HCT116 (cell line): Measurements from ENCODE around the gene UBAC2.

Source experiments
- EZH2 ChIP-seq: fragments of 200-600 bp; sonication (generic); IDR thresholded peaks from 2 replicates; pipeline ENCODE4 v1.6.1; 2017; ENCODE audit warnings: antibody characterized with exemption, mixed run types
- FOSL1 ChIP-seq: IDR thresholded peaks from 2 replicates; pipeline ENCODE4 v1.6.1; 2012; ENCODE audit warnings: low read depth
- POLR2A ChIP-seq: IDR thresholded peaks from 2 replicates; pipeline ENCODE4 v1.7.0; 2011; ENCODE audit warnings: borderline replicate concordance; ENCODE audit not compliant: insufficient read depth, insufficient read length; ENCODE audit errors: extremely low read depth
- POLR2AphosphoS5 ChIP-seq: IDR thresholded peaks from 2 replicates; pipeline ENCODE4 v1.6.1; 2011; ENCODE audit warnings: mild to moderate bottlenecking, low read depth, low read length, moderate library complexity
- RAD21 ChIP-seq: IDR thresholded peaks from 2 replicates; pipeline ENCODE4 v1.6.1; 2012; ENCODE audit warnings: low read depth, mild to moderate bottlenecking
- SP1 ChIP-seq: IDR thresholded peaks from 2 replicates; pipeline ENCODE4 v1.6.1; 2012; ENCODE audit warnings: low read depth
- SRF ChIP-seq: IDR thresholded peaks from 2 replicates; pipeline ENCODE4 v1.6.1; 2012; ENCODE audit warnings: low read depth
- YY1 ChIP-seq: IDR thresholded peaks from 2 replicates; pipeline ENCODE4 v1.6.1; 2011; ENCODE audit warnings: low read length, low read depth, moderate library complexity, mild to moderate bottlenecking; ENCODE audit not compliant: insufficient replicate concordance; ENCODE audit errors: extremely low read depth
- ZNF274 ChIP-seq: fragments of 200-500 bp; sonication (Bioruptor generic); IDR thresholded peaks from 2 replicates; pipeline ENCODE4 v1.6.1; 2014; ENCODE audit warnings: mild to moderate bottlenecking, low read depth, low read length, inconsistent platforms
- TF ChIP-seq, protein P1 (sequence below), 3 experiments: fragments of 200-600 bp in 1 of 3; sonication (generic) in 1 of 3; IDR thresholded peaks in 2 of 3; conservative IDR thresholded peaks in 1 of 3; 2 replicates each; pipeline ENCODE4 v1.5.1; 2012 to 2017; ENCODE audit warnings: low read depth in 2 of 3, low read length in 2 of 3, antibody characterized with exemption in 1 of 3, borderline replicate concordance in 1 of 3, control low read depth in 1 of 3, mild to moderate bottlenecking in 1 of 3, mixed read lengths in 1 of 3, mixed run types in 1 of 3, moderate library complexity in 1 of 3; ENCODE audit not compliant: insufficient read depth in 1 of 3
- TF ChIP-seq, protein P2 (sequence below): IDR thresholded peaks from 2 replicates; pipeline ENCODE4 v1.6.1; 2011; ENCODE audit warnings: mild to moderate bottlenecking, low read length, moderate library complexity; ENCODE audit not compliant: insufficient replicate concordance; ENCODE audit errors: extremely low read depth
- TF ChIP-seq, protein P3 (sequence below): IDR thresholded peaks from 2 replicates; pipeline ENCODE4 v1.6.1; 2012; ENCODE audit warnings: low read depth

DNA sequence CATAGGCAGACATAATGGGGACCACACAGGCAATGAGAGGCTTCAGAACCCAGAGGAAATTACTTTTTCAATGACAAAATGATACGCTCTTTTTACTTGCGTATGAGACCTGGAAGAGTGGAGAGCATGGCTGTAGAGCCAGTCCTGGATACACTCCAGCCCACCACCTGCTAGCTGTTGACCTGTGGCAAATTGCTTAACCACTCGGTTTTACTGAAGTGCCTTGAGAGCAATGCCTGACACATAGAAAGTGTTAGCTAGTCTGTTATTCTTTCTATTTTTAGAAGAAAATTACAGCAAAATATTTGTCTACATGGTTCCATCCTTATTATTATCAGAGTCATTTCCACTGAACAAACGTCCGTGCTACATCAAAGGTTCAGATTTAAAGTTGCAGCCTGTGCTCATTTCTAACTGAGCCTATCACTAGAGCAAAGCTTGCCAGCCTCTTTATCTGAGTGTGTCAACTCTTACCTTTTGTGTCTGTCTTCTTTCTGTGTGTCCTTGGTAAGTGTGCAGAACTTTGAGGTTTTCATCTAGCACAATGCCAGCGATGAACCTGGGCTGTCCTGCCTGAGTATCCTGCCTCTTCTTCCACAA lies 116.1 kb downstream of the UBAC2 start:
- TF ChIP-seq, protein P1, sequence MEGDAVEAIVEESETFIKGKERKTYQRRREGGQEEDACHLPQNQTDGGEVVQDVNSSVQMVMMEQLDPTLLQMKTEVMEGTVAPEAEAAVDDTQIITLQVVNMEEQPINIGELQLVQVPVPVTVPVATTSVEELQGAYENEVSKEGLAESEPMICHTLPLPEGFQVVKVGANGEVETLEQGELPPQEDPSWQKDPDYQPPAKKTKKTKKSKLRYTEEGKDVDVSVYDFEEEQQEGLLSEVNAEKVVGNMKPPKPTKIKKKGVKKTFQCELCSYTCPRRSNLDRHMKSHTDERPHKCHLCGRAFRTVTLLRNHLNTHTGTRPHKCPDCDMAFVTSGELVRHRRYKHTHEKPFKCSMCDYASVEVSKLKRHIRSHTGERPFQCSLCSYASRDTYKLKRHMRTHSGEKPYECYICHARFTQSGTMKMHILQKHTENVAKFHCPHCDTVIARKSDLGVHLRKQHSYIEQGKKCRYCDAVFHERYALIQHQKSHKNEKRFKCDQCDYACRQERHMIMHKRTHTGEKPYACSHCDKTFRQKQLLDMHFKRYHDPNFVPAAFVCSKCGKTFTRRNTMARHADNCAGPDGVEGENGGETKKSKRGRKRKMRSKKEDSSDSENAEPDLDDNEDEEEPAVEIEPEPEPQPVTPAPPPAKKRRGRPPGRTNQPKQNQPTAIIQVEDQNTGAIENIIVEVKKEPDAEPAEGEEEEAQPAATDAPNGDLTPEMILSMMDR (IDR thresholded peaks at IDR 0.05 in 2 of 3, conservative IDR thresholded peaks at IDR 0.05 in 1 of 3; ENCODE audit: borderline replicate concordance in 1 of 3, insufficient read depth in 1 of 3, low read depth in 2 of 3, low read length in 2 of 3): no peak
- TF ChIP-seq POLR2A (no peak), EZH2 (no peak), YY1 (no peak), ZNF274 (no peak), POLR2AphosphoS5 (no peak), RAD21 (no peak), SRF (no peak), SP1 (no peak), FOSL1 (no peak)
- TF ChIP-seq, protein P2, sequence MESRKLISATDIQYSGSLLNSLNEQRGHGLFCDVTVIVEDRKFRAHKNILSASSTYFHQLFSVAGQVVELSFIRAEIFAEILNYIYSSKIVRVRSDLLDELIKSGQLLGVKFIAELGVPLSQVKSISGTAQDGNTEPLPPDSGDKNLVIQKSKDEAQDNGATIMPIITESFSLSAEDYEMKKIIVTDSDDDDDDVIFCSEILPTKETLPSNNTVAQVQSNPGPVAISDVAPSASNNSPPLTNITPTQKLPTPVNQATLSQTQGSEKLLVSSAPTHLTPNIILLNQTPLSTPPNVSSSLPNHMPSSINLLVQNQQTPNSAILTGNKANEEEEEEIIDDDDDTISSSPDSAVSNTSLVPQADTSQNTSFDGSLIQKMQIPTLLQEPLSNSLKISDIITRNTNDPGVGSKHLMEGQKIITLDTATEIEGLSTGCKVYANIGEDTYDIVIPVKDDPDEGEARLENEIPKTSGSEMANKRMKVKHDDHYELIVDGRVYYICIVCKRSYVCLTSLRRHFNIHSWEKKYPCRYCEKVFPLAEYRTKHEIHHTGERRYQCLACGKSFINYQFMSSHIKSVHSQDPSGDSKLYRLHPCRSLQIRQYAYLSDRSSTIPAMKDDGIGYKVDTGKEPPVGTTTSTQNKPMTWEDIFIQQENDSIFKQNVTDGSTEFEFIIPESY: no peak
- TF ChIP-seq, protein P3, sequence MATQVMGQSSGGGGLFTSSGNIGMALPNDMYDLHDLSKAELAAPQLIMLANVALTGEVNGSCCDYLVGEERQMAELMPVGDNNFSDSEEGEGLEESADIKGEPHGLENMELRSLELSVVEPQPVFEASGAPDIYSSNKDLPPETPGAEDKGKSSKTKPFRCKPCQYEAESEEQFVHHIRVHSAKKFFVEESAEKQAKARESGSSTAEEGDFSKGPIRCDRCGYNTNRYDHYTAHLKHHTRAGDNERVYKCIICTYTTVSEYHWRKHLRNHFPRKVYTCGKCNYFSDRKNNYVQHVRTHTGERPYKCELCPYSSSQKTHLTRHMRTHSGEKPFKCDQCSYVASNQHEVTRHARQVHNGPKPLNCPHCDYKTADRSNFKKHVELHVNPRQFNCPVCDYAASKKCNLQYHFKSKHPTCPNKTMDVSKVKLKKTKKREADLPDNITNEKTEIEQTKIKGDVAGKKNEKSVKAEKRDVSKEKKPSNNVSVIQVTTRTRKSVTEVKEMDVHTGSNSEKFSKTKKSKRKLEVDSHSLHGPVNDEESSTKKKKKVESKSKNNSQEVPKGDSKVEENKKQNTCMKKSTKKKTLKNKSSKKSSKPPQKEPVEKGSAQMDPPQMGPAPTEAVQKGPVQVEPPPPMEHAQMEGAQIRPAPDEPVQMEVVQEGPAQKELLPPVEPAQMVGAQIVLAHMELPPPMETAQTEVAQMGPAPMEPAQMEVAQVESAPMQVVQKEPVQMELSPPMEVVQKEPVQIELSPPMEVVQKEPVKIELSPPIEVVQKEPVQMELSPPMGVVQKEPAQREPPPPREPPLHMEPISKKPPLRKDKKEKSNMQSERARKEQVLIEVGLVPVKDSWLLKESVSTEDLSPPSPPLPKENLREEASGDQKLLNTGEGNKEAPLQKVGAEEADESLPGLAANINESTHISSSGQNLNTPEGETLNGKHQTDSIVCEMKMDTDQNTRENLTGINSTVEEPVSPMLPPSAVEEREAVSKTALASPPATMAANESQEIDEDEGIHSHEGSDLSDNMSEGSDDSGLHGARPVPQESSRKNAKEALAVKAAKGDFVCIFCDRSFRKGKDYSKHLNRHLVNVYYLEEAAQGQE: no peak
